ENCODE measurements around the gene CGREF1.

- TF ChIP-seq CTCF (conservative IDR thresholded peaks at IDR 0.05) (no peak), EZH2 (IDR thresholded peaks at IDR 0.05; ENCODE audit: low read depth) (no peak)
These were observed 46.0 kb downstream of the CGREF1 start for GRCh38 chr2:27072920-27073319.

Data from PC-9 (cell line).